IMR-90 (cell line): ENCODE results near the gene ADIRF. TPM values are rescaled to one million over a fixed set of nuclear protein-coding genes. Genes with fewer than 3 reads are reported as not detected.
A peak's percentile ranks its signal among the peaks of the same experiment; 100 is the strongest.

Experiments used
- ATAC-seq: fragments of 200-7000 bp; cut with Tn5 transposase; 2 replicates; pipeline ENCODE4 v1.9.1; 2020; ENCODE audit warnings: low read depth, mild to moderate bottlenecking, moderate library complexity
- BruUV-seq: library from RNA; stranded (reverse); fragments of 400-500 nt; replicated peaks from 2 replicates; lab custom pipeline; 2021; lab: Mats Ljungman, UMichigan
- CTCF ChIA-PET: fragments of 300-600 bp; formaldehyde crosslinking; extraction: SDS; loops from one replicate; lab custom pipeline; 2021; ENCODE audit warnings: antibody characterized with exemption; lab: Yijun Ruan, JAX
- POLR2A ChIA-PET: fragments of 300-600 bp; sonication (Branson Sonifier 250); formaldehyde crosslinking; loops from one replicate; lab custom pipeline; 2022; ENCODE audit warnings: antibody characterized with exemption; ENCODE audit not compliant: unreplicated experiment; lab: Charles Lee
- DNase-seq: peaks from one replicate; pipeline ENCODE4 v3.0.0; 2013
- H2AFZ ChIP-seq: replicated peaks from 2 replicates; pipeline ENCODE3; 2013; ENCODE audit warnings: low read length, mild to moderate bottlenecking; ENCODE audit not compliant: poor library complexity
- H2AK5ac ChIP-seq: 2 replicates; pipeline ENCODE4 v1.6.1; 2013; ENCODE audit warnings: low read depth, low read length, inconsistent platforms
- H2AK9ac ChIP-seq: replicated peaks from 2 replicates; pipeline ENCODE3; 2013; ENCODE audit warnings: mild to moderate bottlenecking, low read depth, low read length, moderate library complexity; ENCODE audit not compliant: poor library complexity
- H2BK120ac ChIP-seq: 2 replicates; pipeline ENCODE4 v1.6.1; 2013; ENCODE audit warnings: low read depth, low read length, inconsistent platforms
- H2BK15ac ChIP-seq: 3 replicates; pipeline ENCODE4 v1.6.1; 2013; ENCODE audit warnings: low read depth, low read length, inconsistent platforms
- H2BK20ac ChIP-seq: 2 replicates; pipeline ENCODE4 v1.6.1; 2013; ENCODE audit warnings: low read depth, mild to moderate bottlenecking, inconsistent platforms, low read length, moderate library complexity
- H2BK5ac ChIP-seq: 2 replicates; pipeline ENCODE4 v1.6.1; 2013; ENCODE audit warnings: mild to moderate bottlenecking, low read depth, low read length, inconsistent platforms; ENCODE audit not compliant: poor library complexity, severe bottlenecking
- H3K14ac ChIP-seq: replicated peaks from 2 replicates; pipeline ENCODE4 v1.6.1; 2013; ENCODE audit warnings: low read depth, low read length, inconsistent platforms
- H3K18ac ChIP-seq: 2 replicates; pipeline ENCODE4 v1.6.1; 2013; ENCODE audit warnings: low read depth, low read length, control low read depth
- H3K23ac ChIP-seq: 2 replicates; pipeline ENCODE4 v1.6.1; 2013; ENCODE audit warnings: low read depth, low read length, inconsistent platforms
- H3K27ac ChIP-seq: 2 replicates; pipeline ENCODE4 v1.5.1; 2013; ENCODE audit warnings: mild to moderate bottlenecking, control low read depth, low read length; ENCODE audit not compliant: insufficient read depth
- H3K27me3 ChIP-seq: 2 replicates; pipeline ENCODE4 v1.6.1; 2013; ENCODE audit warnings: low read length; ENCODE audit not compliant: control insufficient read depth, insufficient read depth
- H3K36me3 ChIP-seq: 2 replicates; pipeline ENCODE4 v1.6.1; 2013; ENCODE audit warnings: low read length, mixed read lengths; ENCODE audit not compliant: control insufficient read depth, insufficient read depth
- H3K4ac ChIP-seq: 2 replicates; pipeline ENCODE4 v1.6.1; 2013; ENCODE audit warnings: low read depth, low read length, inconsistent platforms
- H3K4me1 ChIP-seq: 2 replicates; pipeline ENCODE4 v1.6.1; 2013; ENCODE audit warnings: low read length, mixed read lengths; ENCODE audit not compliant: control insufficient read depth, insufficient read depth
- H3K4me2 ChIP-seq: 2 replicates; pipeline ENCODE4 v1.6.1; 2013; ENCODE audit warnings: low read depth, mild to moderate bottlenecking, control low read depth, low read length, moderate library complexity
- H3K4me3 ChIP-seq: 2 replicates; pipeline ENCODE4 v1.5.1; 2013; ENCODE audit warnings: low read depth, mild to moderate bottlenecking, control low read depth, low read length, moderate library complexity; ENCODE audit not compliant: insufficient read depth
- H3K56ac ChIP-seq: 2 replicates; pipeline ENCODE4 v1.6.1; 2013; ENCODE audit warnings: low read length, inconsistent platforms; ENCODE audit not compliant: insufficient read depth; ENCODE audit errors: extremely low read depth
- H3K79me1 ChIP-seq, 2 experiments: 2 replicates each; pipeline ENCODE4 v1.6.1; 2013; ENCODE audit warnings: low read length in 2 of 2, inconsistent platforms in 1 of 2, low read depth in 1 of 2
- H3K9ac ChIP-seq: 2 replicates; pipeline ENCODE4 v1.6.1; 2013; ENCODE audit warnings: low read depth, low read length, control low read depth
- H3K9me1 ChIP-seq: 2 replicates; pipeline ENCODE4 v1.6.1; 2013; ENCODE audit warnings: low read length, inconsistent platforms; ENCODE audit not compliant: insufficient read depth
- H3K9me3 ChIP-seq: 2 replicates; pipeline ENCODE4 v1.6.1; 2013; ENCODE audit warnings: low read length; ENCODE audit not compliant: control insufficient read depth, insufficient read depth
- H4K20me1 ChIP-seq: 2 replicates; pipeline ENCODE4 v1.6.1; 2013; ENCODE audit warnings: low read length, inconsistent platforms; ENCODE audit not compliant: insufficient read depth
- H4K5ac ChIP-seq: 2 replicates; pipeline ENCODE4 v1.6.1; 2013; ENCODE audit warnings: mild to moderate bottlenecking, low read depth, low read length, control low read depth
- H4K8ac ChIP-seq, 2 experiments: 2 replicates each; pipeline ENCODE4 v1.6.1; 2013; ENCODE audit warnings: low read depth in 2 of 2, low read length in 2 of 2, control low read depth in 1 of 2, inconsistent platforms in 1 of 2
- H4K91ac ChIP-seq: 2 replicates; pipeline ENCODE4 v1.6.1; 2013; ENCODE audit warnings: low read depth, low read length, inconsistent platforms; ENCODE audit not compliant: insufficient read depth
- BHLHE40 ChIP-seq: fragments of 150-350 bp; IDR thresholded peaks from 2 replicates; pipeline ENCODE4 v1.6.1; 2016; ENCODE audit warnings: mild to moderate bottlenecking, low read depth, low read length
- CEBPB ChIP-seq: IDR thresholded peaks from 2 replicates; pipeline ENCODE4 v1.6.1; 2012; ENCODE audit warnings: low read depth, low read length, improper control_type of control experiment
- CHD1 ChIP-seq: IDR thresholded peaks from 2 replicates; pipeline ENCODE4 v1.6.1; 2012; ENCODE audit warnings: low read depth, low read length, improper control_type of control experiment
- FOS ChIP-seq: fragments of 150-350 bp; IDR thresholded peaks from 2 replicates; pipeline ENCODE4 v1.6.1; 2016; ENCODE audit warnings: low read depth, low read length
- MAZ ChIP-seq: IDR thresholded peaks from 2 replicates; pipeline ENCODE4 v1.6.1; 2012; ENCODE audit warnings: low read depth, mild to moderate bottlenecking, low read length, improper control_type of control experiment, moderate library complexity, borderline replicate concordance
- MXI1 ChIP-seq: IDR thresholded peaks from 2 replicates; pipeline ENCODE4 v1.6.1; 2012; ENCODE audit warnings: low read depth, mild to moderate bottlenecking, low read length, moderate library complexity, borderline replicate concordance
- NFE2L2 ChIP-seq: fragments of 150-350 bp; IDR thresholded peaks from 2 replicates; pipeline ENCODE4 v1.6.1; 2016; ENCODE audit warnings: low read depth, mild to moderate bottlenecking, low read length
- POLR2A ChIP-seq: IDR thresholded peaks from 2 replicates; pipeline ENCODE4 v1.6.1; 2012; ENCODE audit warnings: mild to moderate bottlenecking, low read depth, low read length
- RCOR1 ChIP-seq: IDR thresholded peaks from 2 replicates; pipeline ENCODE4 v1.6.1; 2012; ENCODE audit warnings: mild to moderate bottlenecking, low read length, improper control_type of control experiment; ENCODE audit not compliant: insufficient replicate concordance
- SMC3 ChIP-seq: fragments of 150-350 bp; IDR thresholded peaks from 2 replicates; pipeline ENCODE4 v1.6.1; 2016; ENCODE audit warnings: low read depth, mild to moderate bottlenecking, antibody characterized with exemption, low read length, moderate library complexity
- USF2 ChIP-seq: fragments of 150-350 bp; IDR thresholded peaks from 2 replicates; pipeline ENCODE4 v1.6.1; 2017; ENCODE audit warnings: mild to moderate bottlenecking, antibody characterized with exemption, low read length, low read depth
- WGBS, 2 experiments: methylation state at CpG; one replicate each; pipeline versions ENCODE4 v1.1.5 to v1.1.7; 2013; ENCODE audit warnings: missing lambda C conversion rate in 2 of 2; ENCODE audit not compliant: insufficient read length in 1 of 2; ENCODE audit errors: extremely low coverage in 2 of 2; 5-methylcytosine and 5-hydroxymethylcytosine counted together
- dilution Hi-C: fragments of 300-500 bp; cut with HindIII; formaldehyde crosslinking; loops from one replicate; pipeline ENCODE4 v1.14.3; 2018; ENCODE audit warnings: low sequenced_read_pairs; ENCODE audit not compliant: unreplicated experiment
- in situ Hi-C: fragments of 300-500 bp; cut with MboI; formaldehyde crosslinking; loops from 3 replicates; pipeline ENCODE4 v1.14.3; 2019; ENCODE audit warnings: low sequenced_read_pairs, inconsistent platforms, mixed read lengths
- intact Hi-C: fragments of 100-400 bp; cut with micrococcal nuclease; formaldehyde crosslinking; loops from 2 replicates; pipeline ENCODE4 v1.10.0; 2022
- polyA plus RNA-seq, 3 experiments: library from polyadenylated mRNA; depleted of rRNA; stranded (reverse); fragments of >200 nt; gene quantifications; 2 replicates each; pipeline ENCODE4 v1.2.3, GENCODE V29; 2012; ENCODE audit warnings: low replicate concordance in 1 of 3
- total RNA-seq: library from RNA; depleted of rRNA; stranded (reverse); fragments of >200 nt; gene quantifications from 2 replicates; pipeline ENCODE4 v1.2.3, GENCODE V29; 2012

Gene ADIRF
- total and polyA plus RNA-seq, 2 of the 4 experiments (the other 2 are of a cell fraction): 2.3 to 7.2 TPM

- no peaks in the 10 kb centered on the region; a peak in 1 of 4 replicates for H3K79me1 ChIP-seq
- intact Hi-C loops (loop anchor here (2.0 kb wide), 2 partner anchors 155 to 245 kb away; no protein-coding TSS in a partner anchor), in situ Hi-C loops (no loop called here), dilution Hi-C loops (no loop called here)
- H3K4me1 ChIP-seq: peaks cover 5% of the 10 kb centered on the region
- no peaks in the 10 kb centered on the region for H3K9me3 ChIP-seq
- H4K8ac ChIP-seq: no peak overlapping the region
- DNase-seq: no peak
- no peak overlapping the region for H2BK120ac ChIP-seq
- H3K14ac ChIP-seq: no peak overlapping the region
- BruUV-seq: no TSS peak
- H3K9me1 ChIP-seq: peaks cover 12% of the 10 kb centered on the region
- no peak overlapping the region for H3K4me3 ChIP-seq
- no peak overlapping the region for H3K9ac ChIP-seq
- 0 out of 2 replicates have a peak overlapping the region, but pooled peaks have one; percentile 2 for H2AK5ac ChIP-seq
- no peak overlapping the region for H2BK5ac ChIP-seq
- ATAC-seq: no peak
- H3K27me3 ChIP-seq: no peaks in the 10 kb centered on the region
- no peak overlapping the region for H2BK15ac ChIP-seq
- TF ChIP-seq MXI1 (no peak), FOS (no peak), CEBPB (no peak), CHD1 (no peak), RCOR1 (no peak), MAZ (no peak), POLR2A (no peak), BHLHE40 (no peak), USF2 (no peak), SMC3 (no peak), NFE2L2 (no peak)
- H3K4me2 ChIP-seq: no peak overlapping the region
- H2BK20ac ChIP-seq: no peak overlapping the region
- H3K18ac ChIP-seq: no peak overlapping the region
- WGBS, 2 experiments: no CpG with 5 or more reads among the region's 2 CpGs
- no peak overlapping the region for H3K4ac ChIP-seq
- ChIA-PET POLR2A (no interaction called here), CTCF (interaction anchor here (0.9 to 1.6 kb wide), 5 partner anchors 12 to 244 kb away, joined by 3 to 4 read pairs (median 4); no protein-coding TSS in a partner anchor)
- no peak overlapping the region for H3K23ac ChIP-seq
- H4K5ac ChIP-seq: no peak overlapping the region
- H3K56ac ChIP-seq: no peak overlapping the region
- H4K91ac ChIP-seq: no peak overlapping the region
- H2AK9ac ChIP-seq: no peak overlapping the region
- no peaks in the 10 kb centered on the region for H4K20me1 ChIP-seq
- H3K36me3 ChIP-seq: no peaks in the 10 kb centered on the region
- H2AFZ ChIP-seq: no peak overlapping the region
- H3K27ac ChIP-seq: no peak overlapping the region
Observed at GRCh38 chr10:86938260-86938659, 30.0 kb upstream of the ADIRF start.
